DMS114 treated with DMSO at 0.1 percent for 48 hours (cell line): ENCODE data around the gene NAGK.
"Not testable (repeated sequence)": the region's sequence is repeated elsewhere in the genome, so short reads cannot be mapped to it uniquely, and the experiment has no call there.

ENCODE experiments used
- DNase-seq: peaks from one replicate; lab custom pipeline; 2025; ENCODE audit not compliant: unreplicated experiment; lab: John Stamatoyannopoulos, UW

The NAGK gene

DNA sequence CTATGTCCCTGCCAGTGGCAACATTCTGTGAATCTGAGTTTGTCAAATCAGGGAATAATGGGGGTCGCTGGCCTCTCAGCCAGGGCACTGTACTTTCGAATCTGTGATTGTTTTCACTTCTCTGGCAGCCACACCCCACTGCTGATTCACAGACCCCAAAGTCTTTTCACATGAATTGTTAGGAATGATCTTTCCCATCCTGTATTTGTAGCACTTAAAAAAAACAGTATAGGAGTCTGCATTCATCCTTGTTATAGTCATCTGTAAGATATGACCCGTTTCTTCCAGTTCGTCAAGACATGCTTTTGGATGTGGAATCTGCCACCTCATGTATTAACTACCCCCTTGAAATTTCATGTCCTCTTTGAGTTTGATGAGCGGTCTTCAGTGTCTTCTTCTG, 928 bp downstream of the NAGK start:
- DNase-seq = no peak

DNA sequence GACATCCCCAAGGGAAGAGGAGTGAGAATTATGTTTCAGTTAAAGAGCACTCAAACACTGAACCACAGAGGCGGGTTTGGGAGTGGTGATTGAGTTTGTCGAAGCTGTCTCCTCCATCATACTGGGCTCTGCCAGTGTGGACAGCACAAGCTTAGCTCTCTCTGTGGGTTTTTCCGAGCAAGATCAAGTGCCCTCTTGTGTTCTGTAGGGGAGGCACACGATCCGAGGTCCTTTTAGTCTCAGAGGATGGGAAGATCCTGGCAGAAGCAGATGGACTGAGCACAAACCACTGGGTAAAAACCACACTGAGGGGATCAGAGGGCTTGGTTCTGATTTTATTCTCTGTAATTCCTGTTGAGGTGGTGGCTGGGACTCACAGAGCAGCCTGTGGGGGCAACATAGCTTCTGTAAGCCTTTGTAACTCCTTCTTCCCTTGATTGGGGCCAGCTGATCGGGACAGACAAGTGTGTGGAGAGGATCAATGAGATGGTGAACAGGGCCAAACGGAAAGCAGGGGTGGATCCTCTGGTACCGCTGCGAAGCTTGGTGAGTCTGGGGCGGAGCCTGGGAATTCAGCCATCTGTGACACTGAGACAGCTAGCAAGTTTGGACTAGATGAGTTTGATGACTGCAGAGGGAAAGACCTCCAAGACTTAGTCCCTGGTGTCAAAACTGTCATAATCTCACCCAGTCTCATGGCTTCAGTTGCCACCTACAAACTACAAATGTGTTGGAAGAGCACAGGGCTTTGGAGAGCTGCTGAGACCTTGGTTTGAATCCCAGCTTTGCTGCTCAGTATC, 2.0 kb downstream of the NAGK start:
- peak; percentile 56 for DNase-seq

DNA sequence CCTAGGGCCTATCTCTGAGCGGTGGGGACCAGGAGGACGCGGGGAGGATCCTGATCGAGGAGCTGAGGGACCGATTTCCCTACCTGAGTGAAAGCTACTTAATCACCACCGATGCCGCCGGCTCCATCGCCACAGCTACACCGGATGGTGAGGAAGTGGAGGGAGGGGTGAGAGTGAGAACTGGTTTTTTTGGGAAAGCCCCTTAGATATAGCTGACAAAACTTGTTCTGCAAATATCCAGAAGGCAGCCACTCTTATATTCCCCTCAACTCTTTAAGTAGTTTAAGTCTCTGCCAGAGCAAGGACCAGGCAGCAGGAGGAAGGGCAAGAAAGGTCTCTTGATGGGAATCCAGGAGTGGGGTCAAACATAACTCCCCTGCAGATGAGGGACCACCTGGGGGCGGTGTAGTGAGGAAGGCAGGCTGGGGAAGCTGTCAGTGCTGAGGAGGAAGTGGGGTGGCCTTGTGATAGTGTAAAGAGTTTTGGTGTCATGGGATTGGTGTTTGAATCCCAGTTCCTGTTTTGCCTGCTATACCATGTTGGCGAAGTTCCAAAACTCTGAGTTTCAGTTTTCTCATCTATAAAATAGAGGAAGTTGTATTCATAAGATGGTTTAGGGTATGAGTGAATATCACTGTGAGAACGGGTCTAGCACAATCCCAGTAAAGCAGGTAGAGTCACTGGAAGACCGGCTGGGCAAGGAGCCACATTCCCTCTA, 3.4 kb downstream of the NAGK start:
- no peak for DNase-seq

DNA sequence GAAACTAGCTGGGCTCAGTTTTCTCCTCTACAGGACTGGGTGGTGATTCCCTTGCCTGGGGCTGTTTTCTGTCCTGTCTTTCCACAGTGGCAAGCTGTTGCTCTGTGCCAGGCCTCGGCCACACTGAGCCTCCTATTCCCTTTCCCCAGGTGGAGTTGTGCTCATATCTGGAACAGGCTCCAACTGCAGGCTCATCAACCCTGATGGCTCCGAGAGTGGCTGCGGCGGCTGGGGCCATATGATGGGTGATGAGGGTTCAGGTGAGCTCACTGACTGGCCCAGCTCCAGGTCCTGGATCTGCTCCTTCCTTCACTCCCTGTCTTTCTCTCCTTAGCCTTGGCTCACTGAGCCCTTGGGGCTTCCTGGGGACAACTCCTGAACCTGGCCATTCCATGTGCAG, 4.0 kb downstream of the NAGK start:
- DNase-seq = no peak

DNA sequence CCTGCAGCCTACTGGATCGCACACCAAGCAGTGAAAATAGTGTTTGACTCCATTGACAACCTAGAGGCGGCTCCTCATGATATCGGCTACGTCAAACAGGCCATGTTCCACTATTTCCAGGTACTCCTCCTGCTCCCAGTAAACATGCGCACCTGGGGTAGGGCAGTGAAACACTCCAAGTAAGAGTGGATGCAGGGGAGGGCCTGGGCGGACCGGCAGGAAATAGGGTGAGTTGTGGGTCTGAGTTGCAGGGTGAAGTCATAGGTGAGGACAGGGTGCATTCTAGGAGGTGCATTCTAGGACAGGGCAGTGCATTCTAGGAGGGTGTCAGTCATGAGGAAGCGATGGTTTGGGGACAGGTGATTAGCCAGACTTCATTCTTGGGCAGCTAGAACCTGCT, 5.0 kb downstream of the NAGK start:
- no peak for DNase-seq

DNA sequence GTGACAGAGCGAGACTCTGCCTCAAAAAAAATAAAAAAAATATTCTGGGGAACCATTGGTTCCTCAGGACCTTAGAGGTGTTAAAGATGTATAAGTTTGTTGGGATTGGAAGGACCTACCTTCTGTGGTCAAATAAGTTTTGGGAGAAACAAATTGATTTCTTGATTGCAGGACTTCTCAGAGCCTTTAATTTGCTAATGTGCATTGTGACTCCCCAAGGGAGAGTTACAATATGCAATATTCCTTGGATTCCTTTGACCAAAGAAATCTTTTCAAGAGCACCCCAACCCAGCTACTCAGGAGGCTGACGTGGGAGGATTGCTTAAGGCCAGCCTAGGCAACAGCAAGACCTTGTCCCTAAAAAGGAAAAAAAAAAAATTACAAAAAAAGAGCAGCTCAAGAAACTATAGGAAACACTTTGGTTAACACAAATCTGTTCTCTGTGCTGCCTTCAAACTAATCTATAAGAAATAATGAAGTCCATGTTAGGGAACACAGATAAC, 6.5 kb downstream of the NAGK start:
- no peak for DNase-seq

DNA sequence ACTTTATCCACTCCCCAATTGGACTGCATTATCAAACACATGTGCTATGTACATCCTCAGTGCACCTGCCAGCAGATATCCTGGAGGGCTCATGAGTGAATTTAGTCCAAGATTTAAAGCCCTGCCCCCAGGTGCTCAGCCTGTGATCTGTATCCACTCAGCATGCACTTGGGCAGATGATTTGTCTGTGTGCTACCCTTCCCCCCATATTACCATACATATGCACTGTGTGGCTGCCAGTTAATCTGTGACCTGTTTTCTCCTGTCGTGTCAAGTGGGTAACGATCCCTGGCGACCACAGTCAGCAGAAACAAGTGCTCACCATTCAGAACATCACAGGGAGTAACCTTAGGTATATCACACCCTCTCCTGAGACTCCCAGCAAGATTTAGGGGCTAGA, 10.2 kb downstream of the NAGK start:
- DNase-seq = no peak

DNA sequence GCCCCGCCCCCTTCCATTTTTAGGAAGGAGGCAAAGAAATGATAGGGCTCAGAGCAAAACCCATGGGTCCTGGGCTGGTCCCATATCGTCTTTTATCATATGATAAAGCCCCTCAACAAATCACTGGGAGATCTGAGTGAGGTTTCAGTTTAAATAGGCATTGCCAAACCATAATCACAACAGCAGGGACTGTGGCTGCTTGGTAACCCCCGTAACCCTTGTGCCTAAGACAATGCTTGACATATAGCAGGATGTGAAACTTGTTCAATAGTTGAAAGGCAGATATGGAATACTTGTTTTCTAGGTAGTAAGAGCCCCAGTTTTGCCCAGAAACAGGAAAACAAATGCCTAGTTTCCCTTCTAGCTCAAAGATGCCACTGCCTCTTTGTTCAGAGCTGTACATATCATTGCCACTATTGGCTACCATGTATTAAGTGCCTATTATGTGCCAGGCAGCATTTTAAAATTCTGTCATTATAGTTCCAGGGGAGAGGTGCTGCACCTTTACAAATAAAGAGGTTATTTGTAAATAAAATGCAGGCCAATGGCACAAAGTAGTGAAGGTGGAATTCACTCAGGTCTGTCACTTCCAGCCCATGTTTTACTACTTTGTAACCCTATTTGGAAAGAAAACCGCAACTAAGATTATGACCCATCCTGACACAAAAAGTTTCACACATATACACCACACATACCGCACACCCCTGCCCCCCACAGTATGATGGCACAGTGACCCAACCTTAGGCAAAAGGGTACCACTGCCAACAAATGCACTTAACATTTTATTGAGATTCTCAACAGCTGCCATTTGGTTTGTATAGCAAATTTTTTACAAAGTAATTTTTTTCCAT, 14.2 kb downstream of the NAGK start:
- no peak for DNase-seq

DNA sequence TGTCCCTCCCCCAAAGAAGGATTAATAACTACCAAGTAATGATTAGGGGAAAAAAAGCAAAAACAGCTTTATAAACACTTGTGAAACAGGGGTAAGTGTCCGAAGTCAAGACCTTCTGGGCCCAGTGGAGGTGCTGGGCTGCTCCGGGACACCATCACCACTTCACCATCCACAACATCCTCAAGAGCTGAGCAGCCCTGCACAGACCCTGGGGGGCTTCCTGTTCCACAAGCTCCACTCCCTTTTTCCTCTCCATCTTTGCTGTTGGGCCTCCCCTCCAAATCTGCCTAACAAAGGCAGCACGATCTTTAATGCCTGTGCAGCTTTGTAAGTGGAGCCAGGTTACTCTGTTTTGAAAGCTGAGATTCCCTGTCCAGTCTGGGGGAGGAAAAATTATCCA, 14.8 kb downstream of the NAGK start:
- not testable (repeated sequence) for DNase-seq

DNA sequence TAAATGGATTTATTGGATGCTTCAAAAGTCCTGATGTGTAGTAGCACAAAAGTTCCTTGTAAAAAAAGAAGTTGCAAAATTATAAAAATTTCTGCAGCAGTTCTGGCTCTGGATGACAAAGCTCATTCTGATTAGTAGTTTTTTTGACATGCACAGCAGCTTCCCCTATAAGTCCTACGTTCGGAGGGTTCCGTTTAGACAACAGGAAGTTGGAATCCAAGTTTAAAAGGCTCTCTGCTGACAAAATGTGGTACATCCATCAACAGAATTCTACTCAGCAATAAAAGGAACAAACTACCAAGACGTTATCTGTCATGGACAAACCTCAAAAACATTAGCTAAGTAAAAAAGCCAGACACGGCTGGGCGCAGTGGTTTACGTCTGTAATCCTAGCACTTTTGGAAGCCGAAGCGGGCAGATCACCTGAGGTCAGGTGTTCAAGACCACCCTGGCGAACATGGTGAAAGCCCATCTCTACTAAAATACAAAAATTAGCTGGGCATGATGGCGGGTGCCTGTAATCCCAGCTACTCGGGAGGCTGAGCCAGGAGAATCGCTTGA, 15.4 kb downstream of the NAGK start:
- DNase-seq = not testable (repeated sequence)

DNA sequence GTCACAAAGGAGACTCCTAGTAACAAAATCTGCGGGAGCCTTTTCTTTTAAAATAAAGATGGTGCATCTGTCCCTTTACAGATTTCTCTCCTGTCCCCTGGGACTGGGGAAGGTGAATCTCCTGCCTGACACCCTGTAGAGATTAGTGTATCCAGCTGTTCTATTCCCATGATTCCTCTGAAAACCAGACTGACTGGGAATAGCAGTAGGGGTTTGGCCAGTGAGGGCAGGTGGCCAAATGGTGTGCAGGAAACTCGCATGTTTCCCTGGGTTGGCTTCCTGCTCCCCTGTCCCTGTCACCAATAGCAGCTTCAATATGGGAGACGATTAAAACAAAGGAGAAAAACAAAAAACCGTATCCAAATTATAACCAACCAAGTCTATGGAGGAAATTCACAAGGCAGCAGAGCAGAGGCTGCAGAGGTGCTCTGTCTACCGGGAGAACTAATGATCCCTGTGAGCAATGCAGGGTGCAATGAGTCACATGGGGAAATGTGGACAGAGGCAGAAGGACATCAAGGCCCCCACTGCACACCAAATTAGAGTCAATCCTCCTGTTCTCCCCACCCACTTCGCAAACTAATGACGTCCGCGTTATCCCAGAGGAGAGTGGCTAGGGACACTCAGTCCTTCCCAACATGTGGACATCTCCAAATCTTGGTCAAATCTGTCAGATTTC, 17.0 kb downstream of the NAGK start:
- not testable (repeated sequence) for DNase-seq

DNA sequence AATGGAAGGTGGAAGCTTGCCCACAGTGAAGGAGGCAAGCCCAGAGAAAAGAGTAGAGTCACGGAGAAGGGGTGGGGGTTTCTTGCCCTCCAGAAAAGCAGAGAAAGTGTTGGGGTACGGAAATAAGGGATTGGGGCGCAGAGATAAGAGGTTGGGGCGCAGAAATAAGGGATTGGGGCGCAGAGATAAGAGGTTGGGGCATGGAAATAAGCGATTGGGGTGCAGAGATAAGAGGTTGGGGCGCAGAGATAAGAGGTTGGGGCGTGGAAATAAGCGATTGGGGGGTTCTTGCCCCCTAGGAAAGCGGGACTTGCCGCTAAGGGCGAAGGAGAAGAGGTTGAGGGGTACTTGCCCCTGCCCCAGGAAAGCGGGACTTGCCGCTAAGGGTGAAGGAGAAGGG, 21.0 kb downstream of the NAGK start:
- DNase-seq = not testable (repeated sequence)

DNA sequence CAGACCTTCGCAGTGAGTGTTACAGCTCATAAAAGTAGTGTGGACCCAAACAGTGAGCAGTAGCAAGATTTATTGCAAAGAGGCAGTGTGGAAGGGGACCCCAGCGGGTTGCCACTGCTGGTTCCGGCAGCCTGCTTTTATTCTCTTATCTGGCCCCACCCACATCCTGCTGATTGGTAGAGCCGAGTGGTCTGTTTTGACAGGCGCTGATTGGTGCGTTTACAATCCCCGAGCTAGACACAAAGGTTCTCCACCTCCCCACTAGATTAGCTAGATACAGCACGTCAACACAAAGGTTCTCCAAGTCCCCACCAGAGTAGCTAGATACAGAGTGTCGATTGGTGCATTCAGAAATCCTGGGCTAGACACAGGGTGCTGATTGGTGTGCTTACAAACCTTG, 23.4 kb downstream of the NAGK start:
- not testable (repeated sequence) for DNase-seq

DNA sequence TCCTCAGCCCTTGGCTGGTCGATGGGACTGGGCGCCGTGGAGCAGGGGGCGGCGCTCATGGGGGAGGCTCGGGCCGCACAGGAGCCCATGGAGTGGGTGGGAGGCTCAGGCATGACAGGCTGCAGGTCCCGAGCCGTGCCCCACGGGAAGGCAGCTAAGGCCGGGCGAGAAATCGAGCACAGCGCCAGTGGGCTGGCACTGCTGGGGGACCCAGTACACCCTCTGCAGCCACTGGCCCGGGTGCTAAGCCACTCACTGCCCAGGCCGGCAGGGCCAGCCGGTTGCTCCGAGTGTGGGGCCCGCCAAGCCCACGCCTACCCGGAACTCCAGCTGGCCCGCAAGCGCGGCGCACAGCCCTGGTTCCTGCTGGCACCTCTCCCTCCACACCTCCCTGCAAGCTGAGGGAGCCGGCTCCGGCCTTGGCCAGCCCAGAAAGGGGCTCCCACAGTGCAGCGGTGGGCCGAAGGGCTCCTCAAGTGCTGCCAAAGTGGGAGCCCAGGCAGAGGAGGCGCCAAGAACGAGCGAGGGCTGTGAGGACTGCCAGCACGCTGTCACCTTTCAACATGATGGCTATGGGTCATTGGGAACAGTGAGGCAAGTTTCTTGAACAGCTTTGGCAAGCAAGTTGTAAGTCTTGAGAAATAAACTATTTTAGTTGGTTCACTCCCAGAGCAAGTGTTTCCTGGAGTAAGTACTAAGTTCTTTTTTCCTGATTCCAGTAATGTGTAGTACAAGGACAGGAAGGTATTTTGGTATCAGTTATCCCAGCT, 24.2 kb downstream of the NAGK start:
- not testable (repeated sequence) for DNase-seq

DNA sequence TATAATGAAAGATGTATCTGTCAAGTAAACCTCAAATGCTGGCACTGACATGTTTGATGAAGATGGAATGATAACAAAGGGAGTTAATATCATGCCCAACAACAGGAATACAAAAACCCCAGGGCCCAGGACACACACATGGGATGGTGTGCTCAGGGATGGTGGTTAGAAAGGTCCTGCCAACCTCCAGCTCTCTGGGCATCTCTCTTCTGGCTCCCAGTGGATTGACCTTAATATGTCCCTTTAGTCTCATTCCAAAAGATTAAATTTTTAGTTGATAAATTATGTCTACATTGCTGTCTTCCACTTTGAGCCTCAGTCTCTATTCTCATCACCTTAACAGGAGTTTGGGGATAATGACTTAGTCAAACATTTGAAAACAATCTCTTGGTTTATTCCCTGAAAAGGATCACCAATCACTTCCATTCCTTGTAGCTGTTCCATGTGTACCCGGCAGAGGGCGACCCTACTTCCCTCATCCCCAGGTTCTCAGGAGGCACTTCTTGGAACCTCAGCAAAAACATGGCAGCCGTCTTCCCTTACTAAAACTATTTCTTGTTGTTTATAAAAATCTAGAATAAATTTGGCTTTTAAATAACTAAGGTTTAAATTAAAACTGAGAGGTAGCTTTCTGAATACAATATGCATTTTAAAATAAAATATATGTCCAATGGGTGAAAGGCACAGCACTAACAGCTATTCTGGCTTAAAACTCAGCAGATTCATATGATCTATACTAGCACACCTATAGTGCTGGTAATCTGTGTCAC, 31.9 kb downstream of the NAGK start:
- peak; percentile 49 for DNase-seq

DNA sequence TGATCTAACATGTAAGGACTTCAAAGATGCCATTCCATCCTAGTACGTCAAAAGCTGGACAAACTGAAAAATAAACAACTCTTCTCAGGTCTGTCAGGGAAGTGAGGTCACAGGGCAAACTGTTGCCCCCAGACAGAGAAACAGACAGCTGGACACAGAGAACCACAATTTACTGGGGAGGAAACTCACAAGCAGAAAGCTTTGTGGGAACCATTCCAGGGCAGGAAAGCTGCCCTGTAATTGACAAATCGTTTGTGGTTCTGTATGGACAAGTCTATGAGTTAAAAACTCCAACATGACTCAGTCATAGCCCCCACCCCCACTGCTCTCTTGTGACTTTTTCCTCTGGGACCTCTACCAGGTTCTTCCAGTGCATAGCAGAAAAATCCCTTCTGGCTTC, 33.2 kb downstream of the NAGK start:
- DNase-seq = no peak

DNA sequence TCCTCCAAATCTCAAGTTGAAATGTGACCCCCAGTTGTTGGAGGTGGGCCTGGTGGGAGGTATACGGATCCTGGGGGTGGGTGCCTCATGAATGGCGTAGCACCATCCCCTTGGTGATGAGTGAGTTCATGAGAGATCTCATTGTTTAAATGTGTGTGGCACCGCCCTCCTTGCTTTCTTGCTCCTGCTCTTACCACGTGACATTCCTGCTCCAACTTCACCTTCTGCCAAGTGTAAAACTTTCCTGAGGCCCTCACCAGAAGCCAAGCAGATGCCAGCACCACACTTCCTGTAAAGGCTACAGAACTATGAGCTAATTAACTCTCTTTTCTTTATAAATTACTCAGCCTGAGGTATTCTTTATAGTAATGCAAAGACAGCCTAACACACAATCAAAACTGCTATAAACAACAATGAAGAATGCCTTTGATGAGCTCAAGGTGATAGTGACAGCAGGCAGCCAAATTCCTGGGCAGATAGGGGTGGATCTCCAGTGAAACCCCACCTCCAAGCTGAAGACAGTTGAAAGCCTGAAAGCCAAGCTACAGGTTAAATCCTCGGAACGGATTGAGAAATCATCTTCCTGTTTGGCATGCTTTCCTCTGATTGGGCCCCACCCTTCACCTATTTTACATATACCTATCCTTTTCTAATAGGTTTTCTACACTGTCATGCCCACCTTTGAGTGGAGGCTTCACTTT, 34.7 kb downstream of the NAGK start:
- DNase-seq = no peak

DNA sequence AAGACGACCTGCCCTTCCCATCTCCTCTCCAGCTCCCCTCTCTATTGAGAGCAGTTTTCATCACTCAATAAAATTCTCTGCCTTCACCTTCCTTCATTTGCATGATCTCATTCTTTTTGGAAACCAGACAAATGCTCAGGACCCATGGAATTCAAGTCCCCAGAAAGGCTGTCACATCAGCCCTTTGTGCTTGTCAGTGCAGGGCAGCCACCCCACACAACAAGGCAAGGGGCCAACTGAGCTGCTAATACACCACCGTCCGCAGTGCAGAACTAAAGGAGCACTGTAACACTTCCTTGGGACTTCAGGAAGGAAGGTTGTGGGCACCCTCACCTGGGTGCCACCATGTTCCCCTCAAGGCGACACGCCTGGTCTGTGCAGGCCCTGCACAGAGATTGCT, 35.4 kb downstream of the NAGK start:
- no peak for DNase-seq
